ENCODE results near the gene RGS16. TPM values are rescaled to one million over a fixed set of nuclear protein-coding genes. Genes with fewer than 3 reads are reported as not detected.

RGS16 gene
- polyA plus RNA-seq, 1 donor (not counting 4 experiments of a cell fraction or from before 2014, with no cell fraction given): 0.34 TPM

- no peak overlapping the region for H3K9ac ChIP-seq (ENCODE audit: control insufficient read depth, extremely low read depth, insufficient read depth, low read length)
- no peak overlapping the region for H3K27ac ChIP-seq (ENCODE audit: control insufficient read depth, insufficient read depth, low read length)
- no peak for DNase-seq (ENCODE audit: low read depth, low spot score)
- H3K36me3 ChIP-seq (ENCODE audit: control insufficient read depth in 2 of 2, extremely low read depth in 1 of 2, insufficient read depth in 2 of 2, low read length in 2 of 2): no peaks in the 10 kb centered on the region
- no peaks in the 10 kb centered on the region for H3K4me1 ChIP-seq (ENCODE audit: control insufficient read depth, extremely low read depth, insufficient read depth, low read length)
- no peak overlapping the region for H3K4me2 ChIP-seq (ENCODE audit: control insufficient read depth, extremely low read depth, insufficient read depth, low read depth, low read length)
- no peaks in the 10 kb centered on the region for H3K27me3 ChIP-seq (ENCODE audit: control insufficient read depth, extremely low read depth, insufficient read depth, low read length)
- dilution Hi-C loops (cut with MboI; ENCODE audit: extremely low pct_ligation_motif_present, low sequenced_read_pairs): no loop called here
- no peaks in the 10 kb centered on the region for H4K20me1 ChIP-seq (ENCODE audit: control insufficient read depth, extremely low read depth, insufficient read depth, low read length)
- no peaks in the 10 kb centered on the region for H3K79me2 ChIP-seq (ENCODE audit: control insufficient read depth, insufficient read depth, low read length)
- H3K9me1 ChIP-seq (ENCODE audit: control insufficient read depth, extremely low read depth, insufficient read depth, low read length): no peaks in the 10 kb centered on the region
- H2AFZ ChIP-seq (ENCODE audit: control insufficient read depth, low read length): no peak overlapping the region
- H3K9me3 ChIP-seq (ENCODE audit: control insufficient read depth, low read depth, low read length): no peaks in the 10 kb centered on the region
- H3K4me3 ChIP-seq (ENCODE audit: control insufficient read depth in 2 of 3, extremely low read depth in 1 of 3, insufficient read depth in 2 of 3, low read depth in 1 of 3, low read length in 3 of 3): no peak overlapping the region
- TF ChIP-seq EZH2 (IDR thresholded peaks at IDR 0.05; ENCODE audit: low read length) (no peak), CTCF (optimal IDR thresholded peaks at IDR 0.05 in 1 of 3, IDR thresholded peaks at IDR 0.05 in 1 of 3, conservative IDR thresholded peaks at IDR 0.05 in 1 of 3; ENCODE audit: extremely low read depth in 1 of 3, insufficient read depth in 2 of 3, low read length in 3 of 3) (no peak)
- FAIRE-seq: no peak
Measured at GRCh38 chr1:182563095-182563494, 41.1 kb downstream of the RGS16 start.

DNA sequence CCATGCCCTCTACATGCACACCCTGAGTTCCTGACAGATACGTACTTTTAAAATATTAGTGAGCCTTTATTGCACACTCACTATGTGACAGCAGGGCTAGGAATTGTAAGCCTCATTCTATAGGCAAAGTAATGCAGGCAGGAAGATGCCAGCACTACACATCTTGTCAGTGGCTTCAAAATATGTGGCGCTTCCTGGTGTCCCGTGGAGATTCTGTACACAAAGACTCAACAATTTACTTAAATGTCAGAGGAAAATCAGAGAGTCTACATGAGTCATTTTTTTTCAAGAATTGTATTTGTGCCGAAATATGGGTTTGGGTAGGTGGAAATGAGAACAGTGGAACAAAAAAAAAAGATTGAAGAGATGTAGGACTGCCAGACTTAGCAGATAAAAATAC, 42.7 kb downstream of the RGS16 start:
- Histone ChIP-seq H3K36me3 (ENCODE audit: control insufficient read depth in 2 of 2, extremely low read depth in 1 of 2, insufficient read depth in 2 of 2, low read length in 2 of 2) (no peaks in the 10 kb centered on the region), H3K9me3 (ENCODE audit: control insufficient read depth, low read depth, low read length) (no peaks in the 10 kb centered on the region), H4K20me1 (ENCODE audit: control insufficient read depth, extremely low read depth, insufficient read depth, low read length) (no peaks in the 10 kb centered on the region), H3K79me2 (ENCODE audit: control insufficient read depth, insufficient read depth, low read length) (no peaks in the 10 kb centered on the region), H2AFZ (ENCODE audit: control insufficient read depth, low read length) (no peak overlapping the region), H3K4me3 (ENCODE audit: control insufficient read depth in 2 of 3, extremely low read depth in 1 of 3, insufficient read depth in 2 of 3, low read depth in 1 of 3, low read length in 3 of 3) (no peak overlapping the region), H3K9ac (ENCODE audit: control insufficient read depth, extremely low read depth, insufficient read depth, low read length) (no peak overlapping the region), H3K27ac (ENCODE audit: control insufficient read depth, insufficient read depth, low read length) (no peak overlapping the region), H3K27me3 (ENCODE audit: control insufficient read depth, extremely low read depth, insufficient read depth, low read length) (no peaks in the 10 kb centered on the region), H3K4me1 (ENCODE audit: control insufficient read depth, extremely low read depth, insufficient read depth, low read length) (no peaks in the 10 kb centered on the region), H3K4me2 (ENCODE audit: control insufficient read depth, extremely low read depth, insufficient read depth, low read depth, low read length) (no peak overlapping the region), H3K9me1 (ENCODE audit: control insufficient read depth, extremely low read depth, insufficient read depth, low read length) (no peaks in the 10 kb centered on the region)
- DNase-seq (ENCODE audit: low read depth, low spot score) (no peak), FAIRE-seq (no peak)
- TF ChIP-seq EZH2 (IDR thresholded peaks at IDR 0.05; ENCODE audit: low read length): no peak
- dilution Hi-C loops (cut with MboI; ENCODE audit: extremely low pct_ligation_motif_present, low sequenced_read_pairs): no loop called here

DNA sequence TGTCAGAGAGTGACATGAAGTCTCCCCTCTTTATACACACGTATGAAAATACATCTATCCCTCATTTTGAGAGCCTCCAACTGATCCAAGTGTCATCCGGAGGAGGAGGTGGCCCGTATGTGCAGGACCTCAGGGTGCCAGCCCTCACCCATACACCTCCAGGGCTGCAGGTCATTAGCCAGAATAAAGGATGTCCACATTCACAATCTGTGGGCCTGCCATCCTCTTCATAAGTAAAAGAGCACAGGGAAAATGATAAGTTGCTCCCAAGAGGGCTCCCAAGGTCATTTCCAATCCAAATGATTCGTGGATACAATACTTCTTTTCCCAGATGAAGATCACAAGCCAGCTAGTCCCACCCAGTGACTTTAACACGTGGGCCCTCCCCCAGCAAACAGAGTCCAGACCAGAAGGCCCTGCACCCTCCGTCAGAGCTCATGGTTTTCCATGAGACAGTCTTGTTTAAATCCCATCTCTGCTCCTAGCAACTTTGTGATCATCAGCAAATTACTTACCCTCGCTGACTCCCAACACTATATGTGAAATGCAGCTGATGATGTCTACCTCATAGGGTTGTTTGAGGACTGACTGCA, 43.7 kb downstream of the RGS16 start:
- no peak for FAIRE-seq

More for the DNA sequence above, 43.7 kb downstream of the RGS16 start:
- no peak overlapping the region for H2AFZ ChIP-seq (ENCODE audit: control insufficient read depth, low read length)
- H3K4me2 ChIP-seq (ENCODE audit: control insufficient read depth, extremely low read depth, insufficient read depth, low read depth, low read length): no peak overlapping the region
- no peaks in the 10 kb centered on the region for H4K20me1 ChIP-seq (ENCODE audit: control insufficient read depth, extremely low read depth, insufficient read depth, low read length)
- no peak overlapping the region for H3K4me3 ChIP-seq (ENCODE audit: control insufficient read depth in 2 of 3, extremely low read depth in 1 of 3, insufficient read depth in 2 of 3, low read depth in 1 of 3, low read length in 3 of 3)
- H3K9me1 ChIP-seq (ENCODE audit: control insufficient read depth, extremely low read depth, insufficient read depth, low read length): no peaks in the 10 kb centered on the region
- no peak for DNase-seq (ENCODE audit: low read depth, low spot score)
- no peaks in the 10 kb centered on the region for H3K27me3 ChIP-seq (ENCODE audit: control insufficient read depth, extremely low read depth, insufficient read depth, low read length)
- H3K27ac ChIP-seq (ENCODE audit: control insufficient read depth, insufficient read depth, low read length): no peak overlapping the region
- no peaks in the 10 kb centered on the region for H3K36me3 ChIP-seq (ENCODE audit: control insufficient read depth in 2 of 2, extremely low read depth in 1 of 2, insufficient read depth in 2 of 2, low read length in 2 of 2)
- TF ChIP-seq EZH2 (IDR thresholded peaks at IDR 0.05; ENCODE audit: low read length) (no peak), CTCF (optimal IDR thresholded peaks at IDR 0.05 in 1 of 3, IDR thresholded peaks at IDR 0.05 in 1 of 3, conservative IDR thresholded peaks at IDR 0.05 in 1 of 3; ENCODE audit: extremely low read depth in 1 of 3, insufficient read depth in 2 of 3, low read length in 3 of 3) (no peak)
- no peaks in the 10 kb centered on the region for H3K9me3 ChIP-seq (ENCODE audit: control insufficient read depth, low read depth, low read length)
- H3K4me1 ChIP-seq (ENCODE audit: control insufficient read depth, extremely low read depth, insufficient read depth, low read length): no peaks in the 10 kb centered on the region
- dilution Hi-C loops (cut with MboI; ENCODE audit: extremely low pct_ligation_motif_present, low sequenced_read_pairs): no loop called here
- H3K79me2 ChIP-seq (ENCODE audit: control insufficient read depth, insufficient read depth, low read length): no peaks in the 10 kb centered on the region
- no peak overlapping the region for H3K9ac ChIP-seq (ENCODE audit: control insufficient read depth, extremely low read depth, insufficient read depth, low read length)

Data from keratinocyte (primary cell).